Non-pigmented ciliary epithelial cell (primary cell): ENCODE results near the gene DGCR6L.
"Not testable (repeated sequence)": the region's sequence is repeated elsewhere in the genome, so short reads cannot be mapped to it uniquely, and the experiment has no call there.

Source experiments
- DNase-seq: peaks from one replicate; pipeline ENCODE4 v3.0.0-alpha.2; 2010; ENCODE audit warnings: low read depth

DGCR6L gene

GRCh38 chr22:20319745-20320658 is at the start of gene DGCR6L:
Gene DGCR6L (minus strand): TSS chr22:20320060. CDS start chr22:20319988, 72 bp downstream.
- DNase-seq: no peak

GRCh38 chr22:20368875-20369274 is 49.0 kb upstream of the DGCR6L start:
- not testable (repeated sequence) for DNase-seq

GRCh38 chr22:20366841-20367240 is 47.0 kb upstream of the DGCR6L start:
- not testable (repeated sequence) for DNase-seq

DNA sequence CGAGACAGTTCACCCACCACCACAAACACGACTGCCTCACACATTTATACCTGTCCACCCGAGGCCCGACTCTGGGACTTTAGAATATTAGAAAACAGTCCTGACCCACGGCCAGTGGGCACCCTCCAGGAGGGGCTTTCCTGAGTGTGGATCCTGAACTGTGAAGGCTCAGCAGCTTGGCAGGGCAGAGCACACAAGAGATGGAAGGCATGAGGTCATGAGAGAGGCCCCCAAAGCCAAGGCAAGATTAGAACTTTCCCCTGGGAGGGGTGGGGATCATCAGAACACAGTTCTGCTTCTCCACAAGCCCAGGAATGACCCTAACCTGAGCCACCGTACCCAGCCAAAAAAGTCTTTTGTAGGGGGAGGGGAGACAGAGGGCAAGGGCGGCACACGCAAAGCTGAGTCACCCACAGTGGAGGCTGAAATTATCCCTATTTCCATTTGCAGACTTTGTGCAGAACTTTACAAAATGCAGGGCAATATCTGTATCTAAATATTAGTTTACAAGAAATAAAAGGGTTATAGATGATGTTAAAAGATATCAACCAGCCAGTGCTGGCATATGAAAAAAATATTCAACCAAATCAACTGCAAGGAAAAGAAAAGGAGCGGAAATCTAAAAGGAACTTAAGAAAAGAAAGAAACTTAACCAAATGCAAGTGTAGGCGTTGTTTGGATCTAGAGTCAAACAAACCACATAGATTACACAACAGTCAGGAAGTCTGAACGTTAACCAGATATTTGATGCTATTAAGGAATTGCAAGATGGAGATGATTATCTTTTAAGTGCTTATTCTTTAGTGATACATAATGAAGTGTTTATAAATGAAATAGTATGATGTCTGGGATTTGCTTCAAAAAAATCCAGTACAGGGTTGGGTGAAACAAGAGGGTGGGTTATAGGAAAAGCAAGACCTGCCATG is 44.7 kb upstream of the DGCR6L start:
- not testable (repeated sequence) for DNase-seq

DNA sequence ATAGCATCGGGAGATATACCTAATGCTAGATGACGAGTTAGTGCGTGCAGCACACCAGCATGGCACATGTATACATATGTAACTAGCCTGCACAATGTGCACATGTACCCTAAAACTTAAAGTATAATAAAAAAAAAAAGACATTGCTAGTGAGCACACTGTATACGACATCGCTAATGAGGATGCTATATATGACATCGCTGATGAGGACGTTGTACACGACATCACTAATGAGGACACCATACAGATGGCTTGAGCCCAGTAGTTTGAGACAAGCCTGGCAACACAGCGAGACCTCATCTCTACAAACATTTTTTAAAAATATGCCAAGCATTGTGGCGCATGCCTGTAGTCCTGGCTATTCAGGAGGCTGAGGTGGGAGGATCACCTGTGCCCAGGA is 42.5 kb upstream of the DGCR6L start:
- DNase-seq: not testable (repeated sequence)

DNA sequence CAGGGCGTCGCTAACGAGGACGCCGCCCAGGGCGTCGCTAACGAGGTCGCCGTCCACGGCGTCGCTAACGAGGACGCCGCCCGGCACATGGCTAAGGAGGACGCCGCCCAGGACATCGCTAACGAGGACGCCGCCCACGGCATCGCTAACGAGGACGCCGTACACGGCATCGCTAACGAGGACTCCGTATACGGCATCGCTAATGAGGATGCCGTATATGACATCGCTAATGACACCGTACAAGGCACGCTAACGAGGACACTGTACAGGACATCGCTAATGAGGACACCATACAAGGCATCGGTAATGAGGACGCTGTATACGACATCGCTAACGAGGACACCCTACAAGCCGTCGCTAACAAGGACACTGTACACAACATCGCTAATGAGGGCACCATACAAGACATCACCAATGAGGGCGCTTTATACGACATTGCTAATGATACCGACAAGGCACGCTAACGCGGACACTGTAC is 41.9 kb upstream of the DGCR6L start:
- DNase-seq: not testable (repeated sequence)

GRCh38 chr22:20360866-20361751 is 41.2 kb upstream of the DGCR6L start:
- DNase-seq: not testable (repeated sequence)

DNA sequence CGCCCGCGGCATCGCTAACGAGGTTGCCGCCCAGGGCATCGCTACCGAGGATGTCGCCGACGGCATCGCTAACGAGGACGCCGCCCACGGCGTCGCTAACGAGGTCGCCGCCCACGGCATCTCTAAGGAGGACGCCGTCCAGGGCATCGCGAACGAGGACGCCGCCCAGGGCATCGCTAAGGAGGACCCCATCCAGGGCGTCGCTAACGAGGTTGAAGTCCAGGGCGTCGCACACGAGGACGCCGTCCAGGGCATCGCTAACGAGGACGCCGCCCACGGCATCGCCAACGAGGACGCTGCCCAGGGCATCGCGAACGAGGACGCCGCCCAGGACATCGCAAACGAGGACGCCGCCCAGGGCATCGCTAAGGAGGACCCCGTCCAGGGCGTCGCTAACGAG is 40.4 kb upstream of the DGCR6L start:
- DNase-seq: not testable (repeated sequence)

DNA sequence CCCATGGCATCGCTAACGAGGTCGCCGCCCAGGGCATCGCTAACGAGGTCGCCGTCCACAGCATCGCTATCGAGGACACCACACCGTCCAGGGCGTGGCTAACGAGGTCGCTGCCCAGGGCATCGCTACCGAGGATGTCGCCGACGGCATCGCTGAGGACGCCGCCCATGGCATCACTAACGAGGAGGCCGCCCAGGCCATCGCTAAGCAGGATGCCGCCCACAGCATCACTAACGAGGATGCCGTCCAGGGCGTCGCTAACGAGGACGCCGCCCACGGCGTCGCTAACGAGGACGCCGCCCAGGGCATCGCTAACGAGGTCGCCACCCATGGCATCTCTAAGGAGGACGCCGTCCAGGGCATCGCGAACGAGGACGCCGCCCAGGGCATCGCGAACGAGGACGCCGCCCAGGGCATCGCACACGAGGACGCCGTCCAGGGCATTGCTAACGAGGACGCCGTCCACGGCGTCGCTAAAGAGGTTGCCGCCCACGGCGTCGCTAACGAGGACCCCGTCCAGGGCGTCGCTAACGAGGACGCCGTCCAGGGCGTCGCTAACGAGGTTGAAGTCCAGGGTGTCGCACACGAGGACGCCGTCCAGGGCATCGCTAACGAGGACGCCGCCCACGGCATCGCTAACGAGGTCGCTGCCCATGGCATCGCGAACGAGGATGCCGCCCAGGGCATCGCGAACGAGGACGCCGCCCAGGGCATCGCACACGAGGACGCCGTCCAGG is 38.8 kb upstream of the DGCR6L start:
- not testable (repeated sequence) for DNase-seq

GRCh38 chr22:20357967-20358366 is 38.1 kb upstream of the DGCR6L start:
- DNase-seq: not testable (repeated sequence)

DNA sequence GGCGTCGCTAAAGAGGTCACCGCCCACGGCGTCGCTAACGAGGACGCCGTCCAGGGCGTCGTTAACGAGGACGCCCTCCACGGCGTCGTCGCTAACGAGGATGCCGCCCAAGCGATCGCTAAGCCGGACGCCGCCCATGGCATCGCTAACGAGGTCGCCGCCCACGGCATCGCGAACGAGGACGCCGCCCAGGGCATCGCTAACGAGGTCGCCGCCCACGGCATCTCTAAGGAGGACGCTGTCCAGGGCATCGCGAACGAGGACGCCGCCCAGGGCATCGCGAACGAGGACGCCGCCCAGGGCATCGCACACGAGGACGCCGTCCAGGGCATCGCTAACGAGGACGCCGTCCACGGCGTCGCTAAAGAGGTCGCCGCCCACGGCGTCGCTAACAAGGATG is 37.0 kb upstream of the DGCR6L start:
- not testable (repeated sequence) for DNase-seq

DNA sequence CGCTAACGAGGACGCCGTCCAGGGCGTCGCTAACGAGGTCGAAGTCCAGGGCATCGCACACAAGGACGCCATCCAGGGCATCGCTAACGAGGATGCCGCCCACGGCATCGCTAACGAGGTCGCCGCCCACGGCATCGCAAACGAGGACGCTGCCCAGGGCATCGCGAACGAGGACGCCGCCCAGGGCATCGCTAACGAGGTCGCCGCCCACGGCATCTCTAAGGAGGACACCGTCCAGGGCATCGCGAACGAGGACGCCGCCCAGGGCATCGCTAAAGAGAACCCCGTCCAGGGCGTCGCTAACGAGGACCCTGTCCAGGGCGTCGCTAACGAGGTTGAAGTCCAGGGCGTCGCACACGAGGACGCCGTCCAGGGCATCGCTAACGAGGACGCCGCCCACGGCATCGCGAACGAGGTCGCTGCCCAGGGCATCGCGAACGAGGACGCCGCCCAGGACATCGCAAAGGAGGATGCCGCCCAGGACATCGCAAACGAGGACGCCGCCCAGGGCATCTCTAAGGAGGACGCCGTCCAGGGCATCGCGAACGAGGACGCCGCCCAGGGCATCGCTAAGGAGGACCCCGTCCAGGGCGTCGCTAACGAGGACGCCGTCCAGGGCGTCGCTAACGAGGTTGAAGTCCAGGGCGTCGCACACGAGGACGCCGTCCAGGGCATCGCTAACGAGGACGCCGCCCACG is 36.2 kb upstream of the DGCR6L start:
- DNase-seq: not testable (repeated sequence)

DNA sequence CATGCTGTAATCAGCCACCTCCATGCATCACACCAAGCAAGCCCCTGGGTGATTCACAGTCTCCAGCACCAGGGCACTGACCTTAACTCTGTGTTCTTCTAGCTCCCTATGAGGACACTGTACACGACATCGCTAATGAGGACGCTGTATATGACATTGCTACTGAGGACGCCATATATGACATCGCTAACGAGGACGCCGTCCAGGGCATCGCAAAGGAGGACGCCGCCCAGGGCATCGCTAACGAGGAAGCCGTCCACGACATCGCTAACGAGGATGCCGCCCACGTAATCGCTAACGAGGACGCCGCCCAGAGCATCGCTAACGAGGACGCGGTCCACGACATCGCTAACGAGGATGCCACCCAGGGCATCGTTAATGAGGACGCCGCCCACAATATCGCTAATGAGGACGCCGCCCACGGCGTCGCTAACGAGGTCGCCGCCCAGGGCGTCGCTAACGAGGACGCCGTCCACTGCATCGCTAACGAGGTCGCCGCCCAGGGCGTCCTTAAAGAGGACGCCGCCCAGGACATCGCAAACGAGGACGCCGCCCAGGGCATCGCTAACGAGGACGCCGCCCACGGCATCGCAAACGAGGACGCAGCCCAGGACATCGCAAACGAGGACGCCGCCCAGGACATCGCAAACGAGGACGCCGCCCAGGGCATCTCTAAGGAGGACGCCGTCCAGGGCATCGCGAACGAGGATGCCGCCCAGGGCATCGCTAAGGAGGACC is 34.5 kb upstream of the DGCR6L start:
- no peak for DNase-seq

DNA sequence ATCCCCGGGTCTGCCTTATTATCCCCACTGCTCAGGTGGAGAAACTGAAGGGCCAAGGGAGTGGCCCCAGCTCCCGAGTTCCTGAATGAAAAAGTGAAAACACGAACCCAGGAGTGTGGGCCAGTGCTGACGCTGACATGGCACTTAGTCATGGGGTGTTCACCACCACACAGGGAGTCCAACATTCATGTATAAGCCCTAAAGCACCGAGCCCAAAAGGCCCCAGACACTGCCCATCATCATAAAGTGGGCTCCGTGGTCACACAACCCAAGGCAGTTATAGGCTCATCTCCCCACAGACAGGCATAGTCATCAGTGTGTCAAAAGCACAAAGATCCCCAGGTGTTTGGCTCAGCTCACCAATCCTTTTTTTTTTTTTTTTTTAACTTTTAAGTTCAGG is 32.7 kb upstream of the DGCR6L start:
- DNase-seq: not testable (repeated sequence)

- not testable (repeated sequence) for DNase-seq
Observed at GRCh38 chr22:20346553-20346952, 26.7 kb upstream of the DGCR6L start.

GRCh38 chr22:20338291-20338690 is 18.4 kb upstream of the DGCR6L start:
- DNase-seq: not testable (repeated sequence)

GRCh38 chr22:20337807-20338206 is 17.9 kb upstream of the DGCR6L start:
- DNase-seq: not testable (repeated sequence)

DNA sequence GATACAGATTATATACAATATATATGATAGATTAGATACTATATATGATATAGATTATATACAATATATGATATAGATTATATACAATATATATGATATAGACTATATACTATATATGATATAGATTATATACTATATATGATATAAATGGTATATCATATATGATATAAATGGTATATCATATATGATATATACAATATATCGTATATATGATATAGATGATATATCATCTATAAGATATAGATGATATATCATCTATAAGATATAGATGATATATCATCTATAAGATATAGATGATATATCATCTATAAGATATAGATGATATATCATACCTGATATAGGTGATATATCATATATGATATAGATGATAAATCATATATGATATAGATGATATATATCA is 16.7 kb upstream of the DGCR6L start:
- not testable (repeated sequence) for DNase-seq

DNA sequence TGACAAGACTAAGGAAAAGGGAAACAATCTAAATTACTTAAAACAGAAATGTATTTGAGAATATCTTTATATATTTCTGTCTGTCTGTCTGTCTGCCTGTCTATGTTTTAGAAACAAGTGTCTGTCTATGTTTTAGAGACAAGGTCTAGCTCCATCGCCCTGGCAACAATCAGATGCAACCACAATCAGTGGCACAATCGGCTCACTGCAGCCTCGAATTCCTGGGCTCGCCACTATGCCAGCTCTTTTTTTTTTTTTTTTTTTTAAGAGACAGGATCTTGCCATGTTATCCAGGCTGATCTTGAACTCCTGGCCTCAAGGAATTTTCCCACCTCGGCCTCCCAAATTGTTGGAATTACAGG is 8.7 kb upstream of the DGCR6L start:
- DNase-seq: not testable (repeated sequence)
